B cell (primary cell): Measurements from ENCODE around the gene FOXE3.

ENCODE experiments used
- CTCF ChIP-seq: fragments of 200-600 bp; IDR thresholded peaks from one replicate; pipeline ENCODE4 v1.8.0; 2022; ENCODE audit warnings: antibody characterized with exemption, mild to moderate bottlenecking
- EZH2 ChIP-seq: IDR thresholded peaks from 2 replicates; pipeline ENCODE4 v1.6.1; 2012; ENCODE audit warnings: borderline replicate concordance, low read depth, mild to moderate bottlenecking, moderate library complexity, low read length; ENCODE audit not compliant: insufficient read depth, poor library complexity, severe bottlenecking

- TF ChIP-seq CTCF, result no peak
- TF ChIP-seq EZH2, result no peak
These were observed 41.6 kb upstream of the FOXE3 start for GRCh38 chr1:47374501-47374900.
